H1 (cell line): ENCODE measurements around the gene ZNF697. TPM values are rescaled to one million over a fixed set of nuclear protein-coding genes. Genes with fewer than 3 reads are reported as not detected.

Experiments
- CTCF ChIA-PET: fragments of 300-600 bp; sonication (Branson Sonifier 250); formaldehyde crosslinking; loops from one replicate; lab custom pipeline; 2021; ENCODE audit not compliant: partially characterized antibody; lab: Charles Lee
- POLR2A ChIA-PET: fragments of 300-600 bp; sonication (Branson Sonifier 250); formaldehyde crosslinking; loops from one replicate; lab custom pipeline; 2021; ENCODE audit warnings: inconsistent platforms; ENCODE audit not compliant: partially characterized antibody; lab: Charles Lee
- DNase-seq, 2 experiments: peaks; one replicate each; pipeline versions ENCODE4 v3.0.0 to v3.0.0-alpha.2; 2010 to 2022; ENCODE audit warnings: low spot score in 2 of 2, low read depth in 1 of 2, mixed read lengths in 1 of 2
- FAIRE-seq: peaks from 2 replicates; lab custom pipeline; 2011; peaks lifted over from hg19 to GRCh38; lab: Jason Lieb, UNC
- H2AFZ ChIP-seq: 2 replicates; pipeline ENCODE4 v1.8.1; 2012; ENCODE audit warnings: low read length, inconsistent platforms
- H2AK5ac ChIP-seq: 2 replicates; pipeline ENCODE4 v1.6.1; 2013; ENCODE audit warnings: low read depth, low read length
- H2BK120ac ChIP-seq: replicated peaks from 2 replicates; pipeline ENCODE3; 2013; ENCODE audit warnings: low read depth, low read length, inconsistent platforms
- H2BK12ac ChIP-seq: 2 replicates; pipeline ENCODE4 v1.6.1; 2013; ENCODE audit warnings: low read depth, low read length
- H2BK15ac ChIP-seq: 2 replicates; pipeline ENCODE4 v1.6.1; 2013; ENCODE audit warnings: low read length
- H2BK20ac ChIP-seq: 2 replicates; pipeline ENCODE4 v1.6.1; 2013; ENCODE audit warnings: low read length
- H2BK5ac ChIP-seq: 2 replicates; pipeline ENCODE4 v1.6.1; 2013; ENCODE audit warnings: low read depth, low read length
- H3K14ac ChIP-seq: 2 replicates; pipeline ENCODE4 v1.6.1; 2013; ENCODE audit warnings: inconsistent platforms; ENCODE audit not compliant: insufficient read length
- H3K18ac ChIP-seq: 2 replicates; pipeline ENCODE4 v1.6.1; 2013; ENCODE audit warnings: low read length; ENCODE audit errors: extremely low read depth
- H3K23ac ChIP-seq: 2 replicates; pipeline ENCODE4 v1.6.1; 2013; ENCODE audit warnings: inconsistent platforms; ENCODE audit not compliant: insufficient read length
- H3K23me2 ChIP-seq: 2 replicates; pipeline ENCODE4 v1.6.1; 2013; ENCODE audit warnings: low read depth, low read length
- H3K27ac ChIP-seq: 2 replicates; pipeline ENCODE4 v1.6.1; 2011; ENCODE audit warnings: low read depth, low read length, inconsistent platforms
- H3K27me3 ChIP-seq, 4 experiments: replicated peaks in 1 of 4; 1 replicate in 1 of 4; 2 replicates in 3 of 4; pipeline versions ENCODE4 v1.6.1 to v1.8.1; 2011 to 2013; ENCODE audit warnings: low read length in 3 of 4, mild to moderate bottlenecking in 3 of 4, inconsistent platforms in 2 of 4, mixed read lengths in 2 of 4, moderate library complexity in 1 of 4; ENCODE audit not compliant: control insufficient read depth in 3 of 4, insufficient read depth in 3 of 4; ENCODE audit errors: extremely low read depth in 1 of 4
- H3K36me3 ChIP-seq, 4 experiments: 2 replicates each; pipeline versions ENCODE4 v1.6.1 to v1.8.1; 2011 to 2013; ENCODE audit warnings: mild to moderate bottlenecking in 4 of 4, low read length in 3 of 4, moderate library complexity in 2 of 4, control low read depth in 1 of 4, inconsistent platforms in 1 of 4; ENCODE audit not compliant: insufficient read depth in 4 of 4, control insufficient read depth in 2 of 4
- H3K4ac ChIP-seq: replicated peaks from 2 replicates; pipeline ENCODE3; 2013; ENCODE audit warnings: low read length, low read depth, mixed read lengths, inconsistent platforms; ENCODE audit not compliant: insufficient read length
- H3K4me1 ChIP-seq, 4 experiments: replicated peaks in 1 of 4; 1 replicate in 1 of 4; 2 replicates in 3 of 4; pipeline versions ENCODE4 v1.6.1 to v1.8.1; 2011 to 2013; ENCODE audit warnings: low read length in 3 of 4, inconsistent platforms in 2 of 4, mixed read lengths in 1 of 4; ENCODE audit not compliant: insufficient read depth in 4 of 4, control insufficient read depth in 3 of 4
- H3K4me2 ChIP-seq, 2 experiments: 2 replicates each; pipeline versions ENCODE4 v1.6.1 to v1.8.1; 2011 to 2013; ENCODE audit warnings: low read depth in 2 of 2, low read length in 2 of 2, control low read depth in 1 of 2, inconsistent platforms in 1 of 2, mild to moderate bottlenecking in 1 of 2; ENCODE audit not compliant: insufficient read depth in 1 of 2
- H3K4me3 ChIP-seq, 4 experiments: fragments of 200-600, 300-600 bp in 1 of 4; sonication (generic), shearing (Covaris generic), sonication (Bioruptor Twin) in 1 of 4; 2 replicates each; pipeline versions ENCODE4 v1.5.1 to v1.8.1; 2011 to 2016; ENCODE audit warnings: low read length in 4 of 4, low read depth in 3 of 4, control low read depth in 2 of 4, inconsistent platforms in 2 of 4, mild to moderate bottlenecking in 2 of 4, mixed read lengths in 1 of 4, moderate library complexity in 1 of 4; ENCODE audit not compliant: insufficient read depth in 2 of 4; ENCODE audit errors: extremely low read depth in 1 of 4
- H3K56ac ChIP-seq: replicated peaks from 2 replicates; pipeline ENCODE3; 2013; ENCODE audit warnings: low read depth, mild to moderate bottlenecking, mixed read lengths, low read length, inconsistent platforms; ENCODE audit not compliant: insufficient read length
- H3K79me1 ChIP-seq: 2 replicates; pipeline ENCODE4 v1.6.1; 2013; ENCODE audit warnings: low read depth, low read length, control low read depth
- H3K79me2 ChIP-seq, 2 experiments: 2 replicates each; pipeline versions ENCODE4 v1.6.1 to v1.8.1; 2012 to 2013; ENCODE audit warnings: low read length in 2 of 2, mild to moderate bottlenecking in 2 of 2, inconsistent platforms in 1 of 2; ENCODE audit not compliant: insufficient read depth in 2 of 2, control insufficient read depth in 1 of 2
- H3K9ac ChIP-seq, 4 experiments: replicated peaks in 1 of 4; 1 replicate in 1 of 4; 2 replicates in 3 of 4; pipeline versions ENCODE4 v1.6.1 to v1.8.1; 2011 to 2013; ENCODE audit warnings: low read depth in 3 of 4, low read length in 3 of 4, control low read depth in 2 of 4, mild to moderate bottlenecking in 2 of 4, moderate library complexity in 2 of 4, inconsistent platforms in 1 of 4; ENCODE audit errors: extremely low read depth in 1 of 4
- H3K9me3 ChIP-seq, 2 experiments: 2 replicates each; pipeline versions ENCODE4 v1.6.1 to v1.8.1; 2012 to 2013; ENCODE audit warnings: mild to moderate bottlenecking in 2 of 2, moderate library complexity in 2 of 2, control low read depth in 1 of 2, inconsistent platforms in 1 of 2, low read depth in 1 of 2, low read length in 1 of 2, mixed read lengths in 1 of 2; ENCODE audit not compliant: insufficient read depth in 2 of 2
- H4K20me1 ChIP-seq, 2 experiments: replicated peaks in 1 of 2; 2 replicates each; pipeline versions ENCODE3 to v1.8.1; 2011 to 2013; ENCODE audit warnings: inconsistent platforms in 2 of 2, low read length in 2 of 2, mild to moderate bottlenecking in 1 of 2; ENCODE audit not compliant: insufficient read depth in 2 of 2, control insufficient read depth in 1 of 2
- H4K5ac ChIP-seq: 2 replicates; pipeline ENCODE4 v1.6.1; 2013; ENCODE audit warnings: low read length, low read depth, mixed read lengths, inconsistent platforms; ENCODE audit not compliant: insufficient read length
- H4K8ac ChIP-seq: 2 replicates; pipeline ENCODE4 v1.8.0; 2013; ENCODE audit warnings: mild to moderate bottlenecking, moderate library complexity, low read length, inconsistent platforms; ENCODE audit not compliant: insufficient read depth; ENCODE audit errors: extremely low read depth
- H4K91ac ChIP-seq: replicated peaks from 2 replicates; pipeline ENCODE3; 2013; ENCODE audit warnings: low read length, mixed read lengths, inconsistent platforms; ENCODE audit not compliant: insufficient read length
- BCL11A ChIP-seq, 2 experiments: IDR thresholded peaks; one replicate each; pipeline ENCODE4 v1.6.1; 2011; ENCODE audit warnings: low read depth in 2 of 2, low read length in 2 of 2, mild to moderate bottlenecking in 2 of 2
- BRCA1 ChIP-seq: IDR thresholded peaks from 2 replicates; pipeline ENCODE4 v1.6.1; 2012; ENCODE audit warnings: low read depth, low read length, improper control_type of control experiment
- CTBP2 ChIP-seq: IDR thresholded peaks from 2 replicates; pipeline ENCODE4 v1.7.0; 2011; ENCODE audit warnings: borderline replicate concordance, mild to moderate bottlenecking, moderate library complexity, mixed read lengths, low read length; ENCODE audit not compliant: insufficient read depth, insufficient read length
- KDM5A ChIP-seq: fragments of 200-600 bp; IDR thresholded peaks from 2 replicates; pipeline ENCODE4 v1.7.1; 2012; ENCODE audit warnings: mild to moderate bottlenecking, low read length, inconsistent platforms, mixed read lengths
- MAFK ChIP-seq: IDR thresholded peaks from 2 replicates; pipeline ENCODE4 v1.6.1; 2012; ENCODE audit warnings: low read depth, mild to moderate bottlenecking, improper control_type of control experiment, low read length
- SIN3A ChIP-seq, 2 experiments: IDR thresholded peaks in 1 of 2; conservative IDR thresholded peaks in 1 of 2; 2 replicates each; pipeline ENCODE4 v1.6.1; 2011 to 2012; ENCODE audit warnings: low read length in 2 of 2, improper control_type of control experiment in 1 of 2, low read depth in 1 of 2, mild to moderate bottlenecking in 1 of 2
- SIX5 ChIP-seq: IDR thresholded peaks from 2 replicates; pipeline ENCODE4 v1.6.1; 2011; ENCODE audit warnings: mild to moderate bottlenecking, low read depth, low read length
- SP1 ChIP-seq: IDR thresholded peaks from 2 replicates; pipeline ENCODE4 v1.6.1; 2011; ENCODE audit warnings: low read depth, low read length
- SRF ChIP-seq: IDR thresholded peaks from 2 replicates; pipeline ENCODE4 v1.6.1; 2011; ENCODE audit warnings: mild to moderate bottlenecking, low read depth, low read length, moderate library complexity
- TAF1 ChIP-seq: IDR thresholded peaks from 2 replicates; pipeline ENCODE4 v1.6.1; 2011; ENCODE audit warnings: mild to moderate bottlenecking, low read depth, low read length
- WGBS, 2 experiments: shearing (Covaris generic) in 1 of 2; methylation state at CpG; one replicate each; pipeline versions ENCODE4 v1.1.6 to v1.1.7; 2013 to 2015; ENCODE audit warnings: low lambda C conversion rate in 2 of 2, mixed read lengths in 2 of 2, inconsistent platforms in 1 of 2, low coverage in 1 of 2, missing lambda C conversion rate in 1 of 2; ENCODE audit not compliant: insufficient replicate concordance in 2 of 2, insufficient coverage in 1 of 2, insufficient read length in 1 of 2; ENCODE audit errors: extremely low coverage in 1 of 2, missing lambda C conversion rate in 1 of 2; 5-methylcytosine and 5-hydroxymethylcytosine counted together
- polyA plus RNA-seq, 7 experiments: library from polyadenylated mRNA; depleted of rRNA in 3 of 7; stranded (reverse) in 5 of 7; unstranded in 2 of 7; fragments of >200 nt in 5 of 7; fragments of 200-250 nt in 2 of 7; gene quantifications; 1 replicate in 5 of 7; 2 replicates in 1 of 7; 4 replicates in 1 of 7; pipeline versions ENCODE4 v1.2.1 to v1.2.3, GENCODE V29; 2011 to 2013; ENCODE audit warnings: missing spikeins in 2 of 7, mixed read lengths in 2 of 7
- total RNA-seq: library from RNA; stranded (reverse); fragmentation: NEBNext Ultra II Directional; extraction: Animal tissue kit (Norgen Biotek cat#: 25700); gene quantifications from 2 replicates; pipeline ENCODE4 v1.2.1, GENCODE V29; 2021
- TF ChIP-seq, protein P1 (sequence below): IDR thresholded peaks from 2 replicates; pipeline ENCODE4 v1.6.1; 2012; ENCODE audit warnings: low read length, inconsistent platforms
- TF ChIP-seq, protein P2 (sequence below): IDR thresholded peaks from 2 replicates; pipeline ENCODE4 v1.6.1; 2012; ENCODE audit warnings: inconsistent platforms

The ZNF697 gene
- total and polyA plus RNA-seq, 2 of the 8 experiments (the other 6 are each of a cell fraction or from before 2014, with no cell fraction given): 5.6 to 18.3 TPM

DNA sequence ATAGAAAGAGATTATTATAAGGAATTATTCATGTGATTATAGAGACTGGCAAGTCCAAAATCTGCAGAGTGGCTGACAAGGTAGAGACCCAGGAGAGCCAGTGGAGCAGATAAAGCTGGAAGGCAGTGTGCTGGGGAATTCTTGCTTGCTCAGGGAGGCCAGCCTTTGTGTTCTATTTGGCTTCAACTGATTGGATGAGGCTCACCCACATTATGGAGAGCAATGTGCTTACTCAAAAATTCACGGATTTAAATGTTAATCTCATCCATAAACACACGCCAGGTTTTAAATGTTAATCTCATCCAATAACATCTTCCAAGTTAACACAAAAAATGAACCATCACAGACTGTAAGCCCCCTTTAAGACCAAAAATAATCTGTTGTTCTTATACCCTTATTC, 33.5 kb upstream of the ZNF697 start:
- Histone ChIP-seq H2BK12ac (no peak overlapping the region), H3K9me3 (no peaks in the 10 kb centered on the region), H3K23me2 (no peaks in the 10 kb centered on the region; the same call in 1 of the 2 replicates), H3K36me3 (no peaks in the 10 kb centered on the region), H3K79me2 (no peaks in the 10 kb centered on the region), H2BK20ac (no peak overlapping the region), H4K91ac (no peak overlapping the region), H2AFZ (no peak overlapping the region), H4K20me1 (no peaks in the 10 kb centered on the region), H4K8ac (no peak overlapping the region), H3K23ac (no peak overlapping the region), H3K4me3 (no peak overlapping the region), H2AK5ac (no peak overlapping the region), H3K27me3 (no peaks in the 10 kb centered on the region), H3K14ac (no peak overlapping the region), H2BK5ac (no peak overlapping the region), H2BK15ac (no peak overlapping the region), H3K4me1 (peaks cover 5 to 12% (median 9%) of the 10 kb centered on the region in 4 experiments; a peak in 6 of 7 replicates), H3K27ac (no peak overlapping the region), H3K4me2 (no peak overlapping the region), H3K56ac (no peak overlapping the region), H3K9ac (no peak overlapping the region), H4K5ac (no peak overlapping the region), H2BK120ac (no peak overlapping the region), H3K79me1 (no peaks in the 10 kb centered on the region), H3K4ac (no peak overlapping the region), H3K18ac (no peak overlapping the region)
- ChIA-PET POLR2A (interaction anchor here (1.0 kb wide), 1 partner anchor 17 kb away, joined by 3 read pairs; no protein-coding TSS in a partner anchor), CTCF (interaction anchor here (10.4 kb wide), 1 partner anchor 19 kb away, joined by 141 read pairs; no protein-coding TSS in a partner anchor)
- DNase-seq: no peak
- no peak for TF ChIP-seq BRCA1
- no peak for TF ChIP-seq SIN3A (conservative IDR thresholded peaks at IDR 0.05 in 1 of 2, IDR thresholded peaks at IDR 0.05 in 1 of 2; ENCODE audit: low read depth in 1 of 2, low read length in 2 of 2)
- TF ChIP-seq SP1: no peak
- TF ChIP-seq TAF1: no peak
- no peak for TF ChIP-seq BCL11A (IDR thresholded peaks at IDR 0.05; ENCODE audit: low read depth in 2 of 2, low read length in 2 of 2)
- TF ChIP-seq CTBP2: no peak
- no peak for TF ChIP-seq SRF
- TF ChIP-seq, protein P1, sequence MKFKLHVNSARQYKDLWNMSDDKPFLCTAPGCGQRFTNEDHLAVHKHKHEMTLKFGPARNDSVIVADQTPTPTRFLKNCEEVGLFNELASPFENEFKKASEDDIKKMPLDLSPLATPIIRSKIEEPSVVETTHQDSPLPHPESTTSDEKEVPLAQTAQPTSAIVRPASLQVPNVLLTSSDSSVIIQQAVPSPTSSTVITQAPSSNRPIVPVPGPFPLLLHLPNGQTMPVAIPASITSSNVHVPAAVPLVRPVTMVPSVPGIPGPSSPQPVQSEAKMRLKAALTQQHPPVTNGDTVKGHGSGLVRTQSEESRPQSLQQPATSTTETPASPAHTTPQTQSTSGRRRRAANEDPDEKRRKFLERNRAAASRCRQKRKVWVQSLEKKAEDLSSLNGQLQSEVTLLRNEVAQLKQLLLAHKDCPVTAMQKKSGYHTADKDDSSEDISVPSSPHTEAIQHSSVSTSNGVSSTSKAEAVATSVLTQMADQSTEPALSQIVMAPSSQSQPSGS: no peak
- TF ChIP-seq, protein P2, sequence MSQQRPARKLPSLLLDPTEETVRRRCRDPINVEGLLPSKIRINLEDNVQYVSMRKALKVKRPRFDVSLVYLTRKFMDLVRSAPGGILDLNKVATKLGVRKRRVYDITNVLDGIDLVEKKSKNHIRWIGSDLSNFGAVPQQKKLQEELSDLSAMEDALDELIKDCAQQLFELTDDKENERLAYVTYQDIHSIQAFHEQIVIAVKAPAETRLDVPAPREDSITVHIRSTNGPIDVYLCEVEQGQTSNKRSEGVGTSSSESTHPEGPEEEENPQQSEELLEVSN: no peak
- no peak for TF ChIP-seq MAFK
- TF ChIP-seq SIX5: no peak
- no peak for TF ChIP-seq KDM5A
- FAIRE-seq: no peak
- WGBS, 2 experiments: 98% methylated on average over 2 of the region's 2 CpGs; no CpG with 5 or more reads in 1 of the 2 experiments
